NCI-H774 (cell line): ENCODE measurements around the gene SLC25A2.

Source experiments
- DNase-seq: peaks from one replicate; lab custom pipeline; 2025; lab: John Stamatoyannopoulos, UW

SLC25A2 gene

DNA sequence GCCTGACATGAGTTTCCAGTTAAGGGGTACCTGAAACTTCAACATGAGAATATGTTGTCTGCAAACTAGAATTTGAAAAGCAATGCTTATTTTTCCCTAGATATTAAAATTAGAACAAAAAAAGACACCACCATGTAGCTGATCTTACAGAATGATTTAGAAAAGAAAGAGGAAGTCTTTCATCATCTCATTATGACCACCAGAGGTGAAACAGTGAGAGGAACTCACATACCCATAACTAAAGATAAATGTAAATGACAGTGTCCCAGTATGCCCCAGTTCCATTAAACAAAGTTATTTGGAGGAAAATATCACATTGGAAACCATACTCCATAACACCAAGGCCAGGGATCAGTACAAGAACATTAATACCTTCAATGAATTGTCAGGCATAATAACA, 9.9 kb upstream of the SLC25A2 start:
- DNase-seq, result no peak

DNA sequence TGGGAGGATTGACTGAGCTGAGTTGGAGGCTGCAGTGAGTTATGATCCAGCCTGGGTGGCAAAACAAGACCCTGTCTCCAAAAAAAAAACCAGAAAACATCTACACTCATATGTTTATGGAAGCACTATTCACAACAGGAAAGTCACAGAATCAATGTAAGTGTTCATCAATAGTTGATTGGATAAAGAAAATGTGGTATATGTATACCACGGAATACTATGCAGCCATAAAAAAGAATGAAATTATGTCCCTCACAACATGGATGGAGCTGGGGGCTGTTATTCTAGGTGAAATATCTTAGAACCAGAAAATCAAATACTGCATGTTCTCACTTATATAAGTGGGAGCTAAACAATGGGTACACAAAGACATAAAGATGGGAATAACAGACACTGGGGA, 2.8 kb upstream of the SLC25A2 start:
- no peak for DNase-seq

DNA sequence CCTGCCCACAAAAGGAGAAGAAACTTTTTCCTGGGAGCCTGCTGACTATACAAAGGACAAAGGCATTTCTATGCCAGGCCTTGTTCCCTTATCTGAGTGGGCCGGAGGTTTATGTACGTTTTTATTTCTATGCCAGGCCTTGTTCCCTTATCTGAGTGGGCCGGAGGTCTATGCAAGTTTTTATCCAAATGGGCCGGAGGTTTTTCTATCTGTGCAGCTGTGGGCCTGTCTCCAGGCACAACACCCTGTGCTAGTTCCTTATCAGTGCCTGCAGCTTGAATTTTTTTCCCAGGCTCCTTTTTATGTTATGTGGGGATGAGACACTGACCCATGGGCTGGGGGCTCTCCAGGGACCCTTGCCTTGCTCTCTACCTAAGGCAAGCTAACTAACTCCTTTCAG, 5.5 kb downstream of the SLC25A2 start:
- no peak for DNase-seq

DNA sequence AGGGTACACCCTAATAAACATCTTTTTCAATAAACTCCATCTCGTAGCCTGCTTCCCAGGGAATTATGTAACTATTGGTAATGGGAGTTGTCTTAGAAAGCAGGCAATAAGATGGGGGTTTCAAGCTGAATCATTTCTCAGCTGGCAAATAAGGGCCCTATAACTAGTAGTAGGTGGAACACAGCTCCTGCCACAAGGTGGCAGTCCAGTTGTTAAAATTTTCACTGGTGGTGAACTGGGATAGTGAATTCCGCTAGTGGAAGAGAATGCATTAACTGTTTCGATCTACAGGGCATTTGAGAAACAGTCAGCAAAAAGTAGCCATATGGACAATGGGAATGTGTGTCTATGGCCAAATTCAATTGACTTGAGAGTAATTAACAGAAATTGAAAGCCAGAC, 30.9 kb downstream of the SLC25A2 start:
- DNase-seq, result no peak

DNA sequence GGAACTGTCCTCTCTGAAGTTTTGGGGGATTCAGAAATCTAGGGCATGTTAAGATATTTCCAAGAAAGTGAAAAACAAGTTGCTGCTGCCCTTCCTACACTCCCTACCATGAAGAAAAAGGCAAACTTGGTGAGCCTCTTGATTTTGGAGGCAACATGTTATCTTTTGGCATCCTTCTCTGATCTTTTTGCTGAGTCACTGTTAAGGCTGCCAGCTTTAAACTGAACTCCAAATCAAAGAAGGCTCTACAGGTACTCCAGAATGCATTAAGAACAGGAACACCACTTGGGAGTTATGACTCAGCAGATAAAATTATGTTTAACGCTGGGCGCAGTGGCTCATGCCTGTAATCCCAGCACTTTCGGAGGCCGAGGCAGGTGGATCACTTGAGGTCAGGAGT, 34.7 kb downstream of the SLC25A2 start:
- DNase-seq, result no peak

DNA sequence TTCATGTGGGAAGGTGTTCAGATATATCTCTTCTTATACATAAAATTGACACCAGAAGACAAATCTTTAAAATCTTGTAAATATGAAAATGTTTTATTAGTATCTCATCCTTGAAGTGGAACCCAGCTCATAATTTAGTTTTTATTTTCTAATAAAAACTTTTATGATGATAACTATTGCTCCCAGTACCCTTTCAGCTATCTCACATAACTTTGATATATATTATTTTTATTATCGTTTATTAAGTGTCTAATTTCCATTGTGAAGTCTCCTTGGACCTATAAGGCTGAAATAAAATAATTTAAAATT, 42.7 kb downstream of the SLC25A2 start:
- no peak for DNase-seq

DNA sequence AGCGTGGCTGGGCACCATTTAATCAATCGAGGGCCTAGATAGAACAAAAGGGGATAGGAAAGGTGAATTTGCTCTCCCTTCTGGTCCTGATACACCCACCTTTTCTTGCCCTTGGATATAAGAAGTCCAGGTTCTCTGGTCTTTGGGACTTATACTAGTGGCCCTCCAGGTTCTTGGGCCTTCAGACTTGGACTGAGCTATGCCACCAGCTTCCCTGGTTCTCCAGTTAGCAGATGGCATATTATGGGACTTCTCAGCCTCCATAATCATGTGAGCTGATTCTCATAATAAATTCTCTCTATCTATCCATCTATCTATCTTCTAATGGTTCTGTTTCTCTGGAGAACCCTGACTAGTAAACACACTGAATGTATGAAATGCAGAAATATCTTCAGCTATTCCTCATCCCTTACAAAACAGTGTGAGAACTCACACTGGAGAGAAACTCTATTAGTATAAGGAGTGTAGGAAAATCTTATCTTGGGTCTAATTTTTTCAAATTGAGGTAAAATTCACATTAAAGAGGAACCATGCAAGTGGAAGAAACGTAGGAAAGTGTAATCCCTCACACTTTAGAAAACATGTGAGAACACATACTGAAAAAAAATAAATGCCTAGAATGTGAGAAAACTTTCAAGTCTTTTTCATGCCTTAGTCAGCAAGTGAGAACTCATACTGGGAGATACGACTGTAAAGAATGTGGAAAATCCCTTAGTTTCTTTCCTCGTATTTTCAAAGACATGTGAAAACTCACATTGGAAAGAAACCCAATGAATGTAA, 43.2 kb downstream of the SLC25A2 start:
- DNase-seq, result no peak

DNA sequence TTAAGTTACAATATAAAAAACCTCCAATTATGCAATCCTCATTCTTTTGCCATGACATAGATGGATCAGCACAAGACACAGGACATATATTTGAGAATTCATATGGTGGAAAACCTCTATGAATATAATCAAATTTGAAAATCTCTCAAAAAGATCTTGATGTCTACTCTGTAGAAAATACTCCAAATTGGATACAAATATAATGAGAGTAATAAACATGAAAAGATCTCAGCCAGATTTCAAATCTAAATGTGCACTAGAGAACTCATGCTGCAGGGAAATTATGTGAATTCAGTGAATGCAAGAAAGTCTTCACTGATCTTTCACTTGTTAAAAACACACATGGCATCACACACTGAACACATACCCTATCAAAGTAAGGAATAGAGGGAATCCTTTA, 44.9 kb downstream of the SLC25A2 start:
- no peak for DNase-seq

DNA sequence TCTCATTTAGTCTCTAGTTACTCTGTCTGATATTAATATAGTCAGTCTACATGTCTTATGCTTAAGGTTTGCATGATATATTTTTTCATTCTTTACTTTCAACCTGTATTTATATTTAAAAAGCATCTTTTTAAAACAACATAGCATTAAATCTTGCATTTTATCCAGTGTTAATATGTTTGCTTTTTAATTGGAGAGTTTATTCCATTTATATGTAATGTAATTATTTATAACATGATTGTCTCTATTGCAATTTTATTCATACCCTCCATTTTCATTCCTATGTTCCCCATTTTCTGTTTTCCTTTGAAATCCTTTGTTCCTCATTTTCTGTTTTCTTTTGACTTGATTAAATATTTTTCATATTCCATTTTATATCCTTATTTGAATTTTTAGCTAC, 45.4 kb downstream of the SLC25A2 start:
- DNase-seq, result no peak
